ENCODE data around the gene CHSY1. TPM values are rescaled to one million over a fixed set of nuclear protein-coding genes. Genes with fewer than 3 reads are reported as not detected.
"Not testable (repeated sequence)": the region's sequence is repeated elsewhere in the genome, so short reads cannot be mapped to it uniquely, and the experiment has no call there.

Gene CHSY1
- total RNA-seq, 1 experiment from 2014 or later = 11.4 TPM

- H3K27ac ChIP-seq (ENCODE audit: low read length); H3K27me3 ChIP-seq (ENCODE audit: low read length); H3K4me2 ChIP-seq (ENCODE audit: low read depth, low read length, poor library complexity, severe bottlenecking); DNase-seq; H3K9me3 ChIP-seq (ENCODE audit: low read length); H3K9ac ChIP-seq (ENCODE audit: low read length); H3K4me1 ChIP-seq (ENCODE audit: low read length); H2AFZ ChIP-seq (ENCODE audit: low read length); H3K4me3 ChIP-seq (ENCODE audit: low read length); H3K9me2 ChIP-seq (replicated peaks; ENCODE audit: insufficient read depth, low read length): not testable (repeated sequence)
- Histone ChIP-seq H3K36me3 (ENCODE audit: insufficient read depth, low read length) (peaks cover 74% of the 10 kb centered on the region), H3K79me2 (ENCODE audit: low read length) (peaks cover 69% of the 10 kb centered on the region), H4K20me1 (ENCODE audit: insufficient read depth, low read depth, low read length) (peaks cover 33% of the 10 kb centered on the region)
These were observed 35.5 kb upstream of the CHSY1 start for GRCh38 chr15:101287342-101287741.

- Histone ChIP-seq H3K36me3 (ENCODE audit: insufficient read depth, low read length) (peaks cover 72% of the 10 kb centered on the region), H2AFZ (ENCODE audit: low read length) (no peak overlapping the region), H3K27me3 (ENCODE audit: low read length) (no peaks in the 10 kb centered on the region), H3K27ac (ENCODE audit: low read length) (no peak overlapping the region), H3K4me1 (ENCODE audit: low read length) (no peaks in the 10 kb centered on the region), H3K9ac (ENCODE audit: low read length) (no peak overlapping the region), H3K79me2 (ENCODE audit: low read length) (peaks cover 62% of the 10 kb centered on the region), H3K9me3 (ENCODE audit: low read length) (no peaks in the 10 kb centered on the region), H3K4me3 (ENCODE audit: low read length) (no peak overlapping the region), H4K20me1 (ENCODE audit: insufficient read depth, low read depth, low read length) (peaks cover 26% of the 10 kb centered on the region), H3K4me2 (ENCODE audit: low read depth, low read length, poor library complexity, severe bottlenecking) (no peak overlapping the region), H3K9me2 (replicated peaks; ENCODE audit: insufficient read depth, low read length) (no peaks in the 10 kb centered on the region)
- DNase-seq = no peak
These were observed 34.7 kb upstream of the CHSY1 start for GRCh38 chr15:101286471-101287114.

- peaks cover 16% of the 10 kb centered on the region for H4K20me1 ChIP-seq (ENCODE audit: insufficient read depth, low read depth, low read length)
- no peak overlapping the region for H2AFZ ChIP-seq (ENCODE audit: low read length)
- H3K4me1 ChIP-seq (ENCODE audit: low read length) = no peaks in the 10 kb centered on the region
- no peaks in the 10 kb centered on the region for H3K9me2 ChIP-seq (replicated peaks; ENCODE audit: insufficient read depth, low read length)
- H3K4me3 ChIP-seq (ENCODE audit: low read length) = no peak overlapping the region
- peaks cover 35% of the 10 kb centered on the region for H3K79me2 ChIP-seq (ENCODE audit: low read length)
- H3K4me2 ChIP-seq (ENCODE audit: low read depth, low read length, poor library complexity, severe bottlenecking) = no peak overlapping the region
- no peak overlapping the region for H3K9ac ChIP-seq (ENCODE audit: low read length)
- no peak for DNase-seq
- H3K27me3 ChIP-seq (ENCODE audit: low read length) = no peaks in the 10 kb centered on the region
- H3K36me3 ChIP-seq (ENCODE audit: insufficient read depth, low read length) = peaks cover 66% of the 10 kb centered on the region
- no peak overlapping the region for H3K27ac ChIP-seq (ENCODE audit: low read length)
- no peaks in the 10 kb centered on the region for H3K9me3 ChIP-seq (ENCODE audit: low read length)
These were observed 32.1 kb upstream of the CHSY1 start for GRCh38 chr15:101283931-101284330.

GRCh38 chr15:101280007-101280406 lies 28.2 kb upstream of the CHSY1 start:
- Histone ChIP-seq H3K9me3 (ENCODE audit: low read length) (no peaks in the 10 kb centered on the region), H3K4me2 (ENCODE audit: low read depth, low read length, poor library complexity, severe bottlenecking) (no peak overlapping the region), H3K4me3 (ENCODE audit: low read length) (no peak overlapping the region), H3K4me1 (ENCODE audit: low read length) (peaks cover 19% of the 10 kb centered on the region), H3K9ac (ENCODE audit: low read length) (no peak overlapping the region), H2AFZ (ENCODE audit: low read length) (no peak overlapping the region), H3K27me3 (ENCODE audit: low read length) (no peaks in the 10 kb centered on the region), H4K20me1 (ENCODE audit: insufficient read depth, low read depth, low read length) (peaks cover 8% of the 10 kb centered on the region; the same call in 1 of the 2 replicates), H3K27ac (ENCODE audit: low read length) (no peak overlapping the region), H3K36me3 (ENCODE audit: insufficient read depth, low read length) (peaks cover 39% of the 10 kb centered on the region; the same call in 1 of the 2 replicates), H3K79me2 (ENCODE audit: low read length) (peaks cover 24% of the 10 kb centered on the region), H3K9me2 (replicated peaks; ENCODE audit: insufficient read depth, low read length) (no peaks in the 10 kb centered on the region)
- no peak for DNase-seq

GRCh38 chr15:101277943-101278564 lies 26.2 kb upstream of the CHSY1 start:
- Histone ChIP-seq H3K36me3 (ENCODE audit: insufficient read depth, low read length) (peaks cover 47% of the 10 kb centered on the region; the same call in 1 of the 2 replicates), H3K4me1 (ENCODE audit: low read length) (peaks cover 19% of the 10 kb centered on the region), H3K9me2 (replicated peaks; ENCODE audit: insufficient read depth, low read length) (no peaks in the 10 kb centered on the region), H2AFZ (ENCODE audit: low read length) (no peak overlapping the region; the same call in 1 of the 2 replicates), H3K27me3 (ENCODE audit: low read length) (no peaks in the 10 kb centered on the region), H3K79me2 (ENCODE audit: low read length) (peaks cover 23% of the 10 kb centered on the region), H4K20me1 (ENCODE audit: insufficient read depth, low read depth, low read length) (peaks cover 5% of the 10 kb centered on the region; the same call in 1 of the 2 replicates), H3K9me3 (ENCODE audit: low read length) (no peaks in the 10 kb centered on the region), H3K4me2 (ENCODE audit: low read depth, low read length, poor library complexity, severe bottlenecking) (peak overlapping the region; percentile 76), H3K9ac (ENCODE audit: low read length) (peak overlapping the region; percentile 55), H3K27ac (ENCODE audit: low read length) (no peak overlapping the region), H3K4me3 (ENCODE audit: low read length) (peak overlapping the region; percentile 75; the same call in 1 of the 2 replicates)
- peak; percentile 50 for DNase-seq

GRCh38 chr15:101277038-101277822 lies 25.4 kb upstream of the CHSY1 start, which contains the start of gene SELENOS:
SELENOS (minus strand) TSS chr15:101277485; CDS start chr15:101277417, 68 bp downstream.
- peak; percentile 97 for DNase-seq
- Histone ChIP-seq H3K36me3 (ENCODE audit: insufficient read depth, low read length) (peaks cover 49% of the 10 kb centered on the region; the same call in 1 of the 2 replicates), H3K9ac (ENCODE audit: low read length) (peak within 1 kb of the TSS; percentile 90), H3K27ac (ENCODE audit: low read length) (no peak within 1 kb of the TSS), H3K79me2 (ENCODE audit: low read length) (peaks cover 23% of the 10 kb centered on the region), H3K4me2 (ENCODE audit: low read depth, low read length, poor library complexity, severe bottlenecking) (peak within 1 kb of the TSS; percentile 76), H3K9me2 (replicated peaks; ENCODE audit: insufficient read depth, low read length) (no peaks in the 10 kb centered on the region), H3K9me3 (ENCODE audit: low read length) (no peaks in the 10 kb centered on the region), H2AFZ (ENCODE audit: low read length) (peak within 1 kb of the TSS; percentile 66), H3K27me3 (ENCODE audit: low read length) (no peaks in the 10 kb centered on the region), H4K20me1 (ENCODE audit: insufficient read depth, low read depth, low read length) (peaks cover 5% of the 10 kb centered on the region; the same call in 1 of the 2 replicates), H3K4me3 (ENCODE audit: low read length) (peak within 1 kb of the TSS; percentile 75), H3K4me1 (ENCODE audit: low read length) (peaks cover 19% of the 10 kb centered on the region)

GRCh38 chr15:101276501-101277037 lies 24.7 kb upstream of the CHSY1 start:
- no peak for DNase-seq
- Histone ChIP-seq H3K9me3 (ENCODE audit: low read length) (no peaks in the 10 kb centered on the region), H3K4me2 (ENCODE audit: low read depth, low read length, poor library complexity, severe bottlenecking) (peak overlapping the region; percentile 76), H3K4me3 (ENCODE audit: low read length) (peak overlapping the region; percentile 75), H3K9ac (ENCODE audit: low read length) (peak overlapping the region; percentile 90), H3K27me3 (ENCODE audit: low read length) (no peaks in the 10 kb centered on the region), H3K79me2 (ENCODE audit: low read length) (peaks cover 23% of the 10 kb centered on the region), H3K36me3 (ENCODE audit: insufficient read depth, low read length) (peaks cover 49% of the 10 kb centered on the region; the same call in 1 of the 2 replicates), H4K20me1 (ENCODE audit: insufficient read depth, low read depth, low read length) (peaks cover 5% of the 10 kb centered on the region; the same call in 1 of the 2 replicates), H2AFZ (ENCODE audit: low read length) (0 out of 2 replicates have a peak overlapping the region, but pooled peaks have one; percentile 66), H3K27ac (ENCODE audit: low read length) (no peak overlapping the region), H3K9me2 (replicated peaks; ENCODE audit: insufficient read depth, low read length) (no peaks in the 10 kb centered on the region), H3K4me1 (ENCODE audit: low read length) (peaks cover 19% of the 10 kb centered on the region)

Measured in Karpas-422 (cell line).